ENCODE data around the gene UBQLN4.
A peak's percentile ranks its signal among the peaks of the same experiment; 100 is the strongest.
"Not testable (repeated sequence)": the region's sequence is repeated elsewhere in the genome, so short reads cannot be mapped to it uniquely, and the experiment has no call there.

UBQLN4 gene

DNA sequence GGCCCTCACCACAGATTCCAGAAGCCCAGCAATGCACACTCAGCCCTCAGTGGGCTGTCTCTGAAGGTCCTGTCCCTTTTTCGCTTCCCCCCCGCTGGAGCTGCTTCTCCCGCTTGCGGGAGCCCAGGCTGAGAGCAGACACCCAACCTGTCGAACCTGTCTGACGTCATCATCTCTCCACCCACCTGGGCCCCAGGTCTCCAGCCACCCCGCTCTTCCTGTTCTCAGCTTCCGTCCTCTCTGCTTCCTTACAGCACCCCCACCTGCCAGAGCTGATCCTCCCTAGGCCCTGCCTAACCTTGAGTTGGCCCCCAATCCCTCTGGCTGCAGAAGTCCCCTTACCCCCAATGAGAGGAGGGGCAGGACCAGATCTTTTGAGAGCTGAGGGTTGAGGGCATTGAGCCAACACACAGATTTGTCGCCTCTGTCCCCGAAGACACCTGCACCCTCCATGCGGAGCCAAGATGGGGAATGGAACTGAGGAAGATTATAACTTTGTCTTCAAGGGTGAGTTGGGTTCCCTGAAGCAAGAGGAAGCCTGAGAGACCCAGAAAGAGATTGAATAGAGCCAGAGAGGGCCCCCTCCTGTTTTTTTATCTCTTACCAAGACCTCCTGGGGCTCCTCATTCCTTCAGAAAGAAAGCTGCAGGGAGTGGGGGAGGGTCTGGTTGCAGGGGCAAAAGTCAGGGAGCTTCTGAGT, 7.5 kb upstream of the UBQLN4 start, which contains the start of gene RAB25:
TSS of gene RAB25 (plus strand) at position 224 of the 700 bp plus-strand sequence. CDS start at position 465, 241 bp downstream.
- no peak for DNase-seq (ENCODE audit: low spot score)

GRCh38 chr1:156056326-156056849, 2.8 kb upstream of the UBQLN4 start:
- DNase-seq (ENCODE audit: low spot score), result no peak

GRCh38 chr1:156055281-156056048, 1.9 kb upstream of the UBQLN4 start:
- no peak for DNase-seq (ENCODE audit: low spot score)

DNA sequence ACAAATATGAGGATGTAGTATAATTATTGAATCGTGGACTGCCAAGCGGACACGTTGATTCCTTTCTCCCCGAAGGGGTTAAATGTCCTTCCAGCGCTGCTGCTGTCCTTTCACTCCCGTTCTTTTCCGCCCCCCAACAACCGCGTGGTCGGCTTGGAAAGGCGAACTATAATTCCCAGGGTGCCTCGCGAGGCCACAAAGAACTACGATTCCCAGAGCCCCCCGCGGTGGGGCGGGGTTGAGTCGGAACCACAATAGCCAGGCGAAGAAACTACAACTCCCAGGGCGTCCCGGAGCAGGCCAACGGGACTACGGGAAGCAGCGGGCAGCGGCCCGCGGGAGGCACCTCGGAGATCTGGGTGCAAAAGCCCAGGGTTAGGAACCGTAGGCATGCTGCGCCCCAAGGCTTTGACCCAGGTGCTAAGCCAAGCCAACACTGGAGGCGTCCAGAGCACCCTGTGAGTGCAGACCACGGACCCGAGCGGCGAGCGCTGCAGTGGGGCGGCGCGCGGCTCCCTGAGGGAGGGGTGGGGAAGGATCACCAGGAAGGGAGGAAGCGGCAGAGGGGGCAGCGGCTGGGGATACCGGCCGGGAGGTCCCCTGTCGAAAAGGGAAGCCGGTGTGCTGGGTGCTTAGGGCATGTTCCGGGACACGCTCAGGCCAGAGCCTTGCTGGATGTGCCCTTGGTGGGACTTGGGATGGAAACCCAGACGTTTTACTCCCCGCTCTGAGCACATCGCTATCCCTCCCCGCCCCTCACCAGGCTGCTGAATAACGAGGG, 1.1 kb upstream of the UBQLN4 start, which contains the start of gene LAMTOR2:
TSS of gene LAMTOR2 (plus strand) at position 283 of the 781 bp plus-strand sequence. CDS start at position 391, 108 bp downstream.
- DNase-seq (ENCODE audit: low spot score), result peak; percentile 98

DNA sequence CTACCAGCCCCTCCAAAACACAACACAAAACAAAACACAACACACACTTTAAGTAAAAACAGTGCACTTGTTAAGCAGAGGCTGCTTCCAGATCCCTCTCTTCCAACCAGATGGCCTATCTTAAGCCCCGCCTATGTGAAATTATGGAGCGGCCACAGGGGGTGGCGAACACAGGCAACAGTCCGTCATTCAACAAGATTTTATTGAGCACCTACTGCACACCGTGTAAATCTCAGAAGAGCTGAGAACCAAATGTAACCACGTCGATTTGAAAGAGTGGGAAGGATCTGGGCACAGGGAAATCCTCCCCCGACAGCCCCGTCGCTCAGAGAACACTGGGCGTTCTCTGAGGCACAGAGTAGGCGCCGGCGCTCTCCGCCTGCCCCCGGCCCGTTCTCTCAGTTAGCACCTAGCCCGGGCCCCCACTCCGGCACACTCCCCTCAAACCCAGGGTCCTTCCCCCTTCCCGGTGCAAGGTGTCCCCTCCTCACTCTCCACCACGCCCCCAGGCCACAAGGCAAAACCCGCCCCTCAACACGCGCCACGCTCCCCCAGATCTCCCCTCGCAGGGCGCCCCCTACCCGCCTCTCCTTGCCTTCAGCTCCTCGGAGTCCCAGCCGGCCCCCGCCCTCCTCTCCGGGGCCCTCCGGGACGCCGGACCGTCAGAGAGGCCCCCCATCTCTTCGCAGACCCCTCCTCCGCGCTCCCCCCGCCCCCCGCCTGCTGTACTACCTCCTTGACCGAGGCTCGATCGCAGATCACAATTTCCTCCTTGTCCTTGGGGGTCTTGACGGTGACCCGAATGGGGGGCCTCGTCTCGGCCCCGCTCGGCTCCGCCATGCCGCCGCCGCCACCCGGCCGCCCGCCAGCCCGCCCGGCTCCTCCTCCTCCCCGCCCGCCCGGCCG, 483 bp downstream of the UBQLN4 start:
- DNase-seq (ENCODE audit: low spot score), result peak; percentile 50

- DNase-seq (ENCODE audit: low spot score), result no peak
Observed at GRCh38 chr1:156051011-156051725, 2.4 kb downstream of the UBQLN4 start.

GRCh38 chr1:156050376-156050775, 3.2 kb downstream of the UBQLN4 start:
- peak; percentile 78 for DNase-seq (ENCODE audit: low spot score)

GRCh38 chr1:156048663-156049258, 4.8 kb downstream of the UBQLN4 start:
- DNase-seq (ENCODE audit: low spot score), result no peak

- no peak for DNase-seq (ENCODE audit: low spot score)
Observed at GRCh38 chr1:156045076-156045475, 8.5 kb downstream of the UBQLN4 start.

GRCh38 chr1:156042828-156043227, 10.8 kb downstream of the UBQLN4 start:
- no peak for DNase-seq (ENCODE audit: low spot score)

GRCh38 chr1:156034991-156035390, 18.6 kb downstream of the UBQLN4 start:
- DNase-seq (ENCODE audit: low spot score), result not testable (repeated sequence)

DNA sequence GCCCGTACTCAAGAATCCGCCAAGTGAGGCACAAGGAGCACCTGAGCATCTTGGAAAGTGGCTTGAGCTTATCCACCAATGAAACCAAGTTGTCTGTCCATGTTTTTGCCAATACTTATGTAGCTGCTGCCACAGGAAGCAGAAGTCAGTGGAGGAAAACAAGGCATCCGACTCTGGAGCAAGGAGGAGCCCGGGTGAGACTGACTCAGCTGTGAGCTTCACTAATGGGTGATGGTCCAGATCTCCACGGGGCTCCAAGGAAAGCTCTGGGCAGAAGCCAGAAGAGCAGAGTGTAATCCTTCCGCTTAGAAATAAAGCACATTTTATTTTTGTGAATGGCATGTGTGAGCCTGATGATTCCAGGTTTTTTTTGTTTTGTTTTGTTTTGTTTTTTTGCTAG, 20.6 kb downstream of the UBQLN4 start:
- DNase-seq (ENCODE audit: low spot score), result no peak

GRCh38 chr1:156026588-156026987, 27.0 kb downstream of the UBQLN4 start:
- DNase-seq (ENCODE audit: low spot score), result no peak

DNA sequence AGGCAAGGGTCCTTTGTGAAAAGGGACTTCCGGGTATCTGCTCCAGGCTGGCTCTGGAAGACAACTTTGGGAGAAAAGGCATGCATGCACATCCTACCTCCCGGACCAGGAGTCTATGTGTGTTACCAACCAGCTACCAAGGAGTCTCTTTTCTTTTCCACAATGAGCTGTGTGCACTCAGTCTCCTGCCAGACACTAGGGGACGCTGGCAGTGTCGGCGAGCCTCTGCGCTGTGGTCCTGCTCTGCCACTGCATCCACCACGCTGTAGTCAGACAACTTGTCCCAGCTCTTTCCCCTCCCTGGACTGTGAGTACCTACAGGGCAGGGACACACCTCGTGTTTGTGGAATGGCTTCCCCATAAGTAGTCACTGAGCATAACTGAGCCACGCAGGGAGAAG, 27.7 kb downstream of the UBQLN4 start:
- DNase-seq (ENCODE audit: low spot score), result no peak

GRCh38 chr1:156024801-156025200, 28.8 kb downstream of the UBQLN4 start:
- no peak for DNase-seq (ENCODE audit: low spot score)

- DNase-seq (ENCODE audit: low spot score), result no peak
Observed at GRCh38 chr1:156021954-156022353, 31.6 kb downstream of the UBQLN4 start.

- DNase-seq (ENCODE audit: low spot score), result no peak
Observed at GRCh38 chr1:156021093-156021428, 32.5 kb downstream of the UBQLN4 start.

DNA sequence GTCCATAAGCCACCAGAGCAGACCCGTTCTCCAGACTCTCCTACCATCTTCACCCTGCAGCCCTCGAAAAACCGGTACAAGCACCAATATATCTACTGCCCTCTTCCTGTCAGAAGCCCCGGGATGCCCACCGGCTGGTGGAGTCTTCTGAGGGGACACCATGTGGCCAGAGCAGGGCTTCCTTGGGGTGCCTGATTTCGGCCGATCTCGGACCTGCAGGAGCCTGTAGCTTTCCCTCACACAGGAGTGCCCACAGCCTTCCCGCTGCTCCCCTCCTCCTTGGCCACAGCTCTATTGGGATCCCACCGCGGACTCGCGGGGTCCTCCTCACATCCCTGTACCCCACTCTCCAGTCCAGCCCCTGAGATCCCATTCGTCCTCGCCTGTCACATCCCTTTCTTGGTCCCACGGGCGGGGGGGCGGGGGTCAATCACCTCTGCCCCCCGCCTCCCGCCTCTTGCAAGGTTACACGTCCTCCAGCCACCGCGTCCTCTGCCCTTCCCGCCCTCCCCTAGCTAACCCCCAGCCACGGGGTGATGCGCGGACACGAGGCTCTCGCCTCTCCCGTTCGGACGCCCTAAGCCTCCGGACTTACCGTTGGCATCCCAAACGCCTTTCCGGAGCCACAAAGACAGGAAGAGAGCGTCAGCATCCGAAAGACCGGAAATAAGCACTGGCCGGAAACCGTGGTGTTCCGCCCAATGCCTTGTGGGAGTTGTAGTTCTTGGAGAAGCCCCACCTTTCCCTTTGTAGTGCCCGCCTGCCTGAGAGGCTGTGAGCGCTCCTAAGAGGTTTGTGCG, 33.1 kb downstream of the UBQLN4 start, which contains the start of gene SSR2:
TSS of gene SSR2 (minus strand) at position 659 of the 800 bp plus-strand sequence. CDS start 784 bp downstream, outside the sequence.
- peak; percentile 91 for DNase-seq (ENCODE audit: low spot score)

DNA sequence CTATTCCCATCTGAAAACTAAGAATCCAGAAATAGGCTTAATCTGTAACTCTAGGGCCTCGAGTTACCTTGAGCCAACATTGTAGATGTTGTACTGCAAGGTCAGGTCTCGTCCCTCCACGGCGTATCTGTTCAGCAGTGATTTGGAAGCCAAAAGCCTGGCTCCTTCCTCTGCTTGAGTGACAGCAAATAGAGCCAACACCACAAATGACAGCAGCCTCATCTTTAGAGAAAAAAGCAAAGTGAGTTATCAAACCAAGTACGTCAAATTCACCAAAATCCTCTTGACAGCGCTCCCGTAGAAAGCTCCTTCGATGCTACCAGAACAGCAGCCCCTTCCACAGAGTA, 33.7 kb downstream of the UBQLN4 start:
- no peak for DNase-seq (ENCODE audit: low spot score)

All from putamen (tissue), 1 donor.